HS-27A (cell line): Measurements from ENCODE around the gene B3GNT8.
"Not testable (repeated sequence)": the region's sequence is repeated elsewhere in the genome, so short reads cannot be mapped to it uniquely, and the experiment has no call there.

Experiments
- DNase-seq: peaks from one replicate; pipeline ENCODE4 v3.0.0-alpha.2; 2012; ENCODE audit warnings: low read depth, missing footprints

The B3GNT8 gene

GRCh38 chr19:41391618-41392017 is 35.6 kb downstream of the B3GNT8 start:
- DNase-seq = no peak

DNA sequence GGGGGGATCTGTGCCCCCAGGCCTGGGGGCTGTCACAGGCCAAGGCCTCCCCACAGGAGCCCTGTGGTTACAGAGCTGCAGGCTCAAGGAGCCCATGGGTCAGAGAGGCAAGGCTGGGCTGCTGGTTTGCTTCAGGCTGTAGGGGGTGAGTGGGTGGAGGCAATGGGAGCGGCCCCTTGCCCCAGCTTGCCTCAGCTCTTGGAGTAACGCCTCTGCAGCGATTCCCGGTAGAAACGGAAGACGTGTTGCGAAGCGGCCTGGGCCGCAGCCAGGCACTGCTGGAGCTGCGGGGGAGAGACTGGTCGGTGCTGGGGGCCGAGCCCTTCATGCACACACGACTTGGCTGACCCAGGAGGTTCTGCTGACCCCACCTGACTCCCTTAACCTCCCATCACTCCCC is 40.7 kb downstream of the B3GNT8 start:
- DNase-seq = no peak

GRCh38 chr19:41384351-41384750 is 42.8 kb downstream of the B3GNT8 start:
- DNase-seq = no peak

DNA sequence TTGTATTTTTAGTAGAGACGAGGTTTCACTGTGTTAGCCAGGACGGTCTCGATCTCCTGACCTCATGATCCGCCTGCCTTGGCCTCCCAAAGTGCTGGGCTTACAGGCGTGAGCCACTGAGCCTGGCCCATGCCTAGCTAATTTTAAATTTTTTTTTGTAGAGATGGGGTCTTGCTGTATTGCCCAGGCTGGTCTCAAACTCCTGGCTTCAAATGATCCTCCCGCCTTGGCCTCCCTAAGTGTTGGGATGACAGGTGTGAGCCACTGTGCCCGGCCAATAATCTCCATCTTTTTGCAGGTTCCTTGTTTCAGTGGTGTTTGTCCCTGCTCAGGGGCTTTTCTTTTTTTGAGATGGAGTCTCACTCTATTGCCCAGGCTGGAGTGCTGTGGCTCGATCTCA is 45.6 kb downstream of the B3GNT8 start:
- DNase-seq = not testable (repeated sequence)

DNA sequence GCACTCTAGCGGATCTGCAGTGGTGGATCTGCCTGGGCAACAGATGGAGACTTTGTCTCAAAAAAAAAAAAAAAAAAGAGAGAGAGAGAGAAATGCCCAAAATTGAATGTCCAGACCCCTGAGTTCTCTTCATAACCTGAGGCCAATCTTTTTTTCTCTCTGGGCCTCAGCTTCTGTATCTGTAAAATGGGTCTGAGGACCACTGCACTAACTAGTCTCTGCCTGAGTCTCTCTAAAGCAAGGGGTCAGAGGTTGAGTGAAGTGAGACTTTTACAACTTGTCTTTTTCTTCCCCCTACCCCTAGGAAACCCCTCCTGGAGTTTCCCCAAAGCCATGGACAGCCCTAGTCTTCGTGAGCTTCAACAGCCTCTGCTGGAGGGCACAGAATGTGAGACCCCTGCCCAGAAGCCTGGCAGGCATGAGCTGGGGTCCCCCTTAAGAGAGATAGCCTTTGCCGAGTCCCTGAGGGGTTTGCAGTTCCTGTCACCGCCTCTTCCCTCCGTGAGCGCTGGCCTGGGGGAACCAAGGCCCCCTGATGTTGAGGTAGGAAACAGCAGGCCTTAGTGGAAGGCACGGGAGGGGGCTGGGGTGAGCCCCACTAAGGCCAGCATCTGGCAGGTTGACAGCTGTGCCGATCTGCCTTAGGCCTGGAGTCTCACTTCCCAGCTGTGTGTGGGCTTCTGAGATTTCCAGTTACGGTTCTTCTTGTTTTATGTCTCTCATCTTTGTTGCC is 49.0 kb downstream of the B3GNT8 start:
- DNase-seq = no peak

DNA sequence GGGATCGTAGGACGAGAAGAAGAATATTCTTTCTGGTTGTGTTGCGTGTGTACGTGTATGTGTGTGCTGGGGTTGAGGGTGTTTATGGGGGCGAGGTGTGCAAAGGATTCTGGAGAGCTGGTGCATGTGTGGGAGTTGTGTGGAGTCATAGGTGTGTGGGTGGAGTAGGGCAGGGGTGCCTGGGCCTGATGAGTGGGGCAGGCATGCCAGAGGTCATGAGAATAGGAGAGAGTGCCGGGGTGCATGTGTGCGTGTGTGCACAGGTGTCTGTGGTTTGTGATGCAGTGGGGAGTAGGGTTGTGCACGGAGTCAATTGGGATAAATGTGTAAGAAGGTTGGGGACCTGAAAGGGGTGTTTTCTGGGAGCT is 50.2 kb downstream of the B3GNT8 start:
- DNase-seq = no peak

GRCh38 chr19:41376241-41376997 is 50.8 kb downstream of the B3GNT8 start, which contains the start of gene TMEM91:
Gene TMEM91 (plus strand): TSS chr19:41376533. CDS start chr19:41378310, 1,777 bp downstream.
- no peak for DNase-seq
